ENCODE results near the gene NECAB2.

NECAB2 gene

DNA sequence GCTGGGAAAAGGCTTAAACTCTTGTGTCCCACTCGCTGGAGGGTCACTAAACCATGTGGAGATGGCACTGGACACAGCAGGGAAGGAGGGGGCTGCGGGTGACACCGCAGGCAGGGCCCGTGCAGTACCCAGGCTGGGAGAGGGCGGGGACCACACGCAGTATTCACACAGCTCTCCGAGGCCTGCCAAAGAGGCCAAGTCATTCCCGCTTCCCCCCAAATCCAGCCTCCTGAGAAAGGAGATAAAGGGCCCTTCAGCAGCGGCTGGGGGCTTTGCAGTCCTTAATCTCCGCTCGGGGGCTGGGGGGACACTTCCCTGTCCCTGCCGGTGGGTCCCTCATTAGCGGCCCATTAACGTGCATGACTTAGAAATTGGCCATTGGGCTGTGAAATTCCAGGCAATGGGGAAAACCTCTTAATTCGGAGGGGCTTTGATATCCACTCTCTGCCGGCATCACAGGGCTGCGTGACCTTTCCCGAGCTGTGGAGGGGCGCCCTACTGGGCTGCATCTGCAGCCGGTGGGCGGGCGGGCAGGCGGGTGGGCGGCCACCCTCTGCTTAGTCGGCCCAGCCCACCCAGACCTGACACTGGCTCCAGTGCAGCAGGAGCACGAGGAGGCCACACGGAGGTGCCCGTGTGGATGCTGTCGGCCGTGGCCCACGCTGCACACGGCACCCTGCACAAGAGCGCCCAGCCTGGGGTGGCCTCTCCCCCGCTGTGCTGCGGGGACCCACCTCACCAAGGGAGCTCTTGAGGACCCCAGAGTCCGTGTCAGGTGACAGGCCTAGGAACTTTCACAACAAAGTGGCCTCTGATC is 77.2 kb downstream of the NECAB2 start:
- no peak for DNase-seq (ENCODE audit: low read depth in 3 of 3)

DNA sequence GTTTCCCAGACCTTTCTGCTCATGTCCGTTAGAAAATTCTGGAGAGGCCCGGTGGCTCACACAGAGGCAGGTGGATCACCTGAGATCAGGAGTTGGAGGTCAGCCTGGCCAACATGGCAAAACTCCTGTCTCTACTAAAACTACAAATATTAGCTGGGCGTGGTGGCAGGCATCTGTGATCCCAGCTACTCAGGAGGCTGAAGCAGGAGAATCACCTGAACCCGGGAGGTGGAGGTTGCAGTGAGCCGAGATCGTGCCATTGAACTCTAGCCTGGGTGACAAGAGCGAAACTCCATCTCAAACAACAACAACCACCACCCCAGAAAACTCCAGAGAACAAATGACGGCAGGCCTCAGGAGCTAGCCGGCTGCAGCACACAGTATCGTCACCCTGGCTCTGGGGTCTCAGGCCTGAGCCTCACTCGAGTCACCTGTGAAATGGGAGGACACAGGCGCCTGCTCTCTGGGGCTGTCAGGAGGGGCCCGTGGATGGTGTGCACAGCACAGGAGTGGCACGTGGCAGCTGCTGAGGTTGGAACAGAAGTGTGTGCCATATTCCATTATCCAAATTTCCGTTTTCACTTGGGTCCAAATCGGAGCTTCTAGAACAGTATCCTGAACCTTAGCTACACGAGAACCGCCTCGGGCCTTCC is 77.9 kb downstream of the NECAB2 start:
- DNase-seq (ENCODE audit: low read depth in 3 of 3) = no peak

GRCh38 chr16:84047206-84047605 is 79.2 kb downstream of the NECAB2 start:
- DNase-seq (ENCODE audit: low read depth in 3 of 3) = no peak

DNA sequence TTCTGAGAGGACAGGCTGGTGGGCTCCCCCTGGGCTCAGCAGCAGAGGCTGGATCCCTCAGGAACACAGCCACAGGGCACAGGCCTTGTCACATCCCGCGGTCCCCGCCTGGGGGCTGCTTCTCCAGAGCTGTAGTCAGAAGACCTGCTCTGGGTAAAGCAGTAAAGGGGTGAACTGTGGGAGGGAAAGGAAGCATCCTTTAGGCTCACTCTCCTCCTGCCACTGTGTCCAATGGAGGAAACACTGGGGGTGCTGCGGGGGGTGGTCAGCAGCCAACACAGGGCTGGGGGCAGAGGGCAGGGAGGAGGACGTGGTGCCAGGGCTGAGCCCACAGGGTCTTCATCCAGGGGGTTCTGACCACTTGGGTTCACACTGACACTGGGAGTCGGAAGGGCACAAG is 79.6 kb downstream of the NECAB2 start:
- no peak for DNase-seq (ENCODE audit: low read depth in 3 of 3)

GRCh38 chr16:84048270-84048669 is 80.2 kb downstream of the NECAB2 start:
- no peak for DNase-seq (ENCODE audit: low read depth in 3 of 3)

DNA sequence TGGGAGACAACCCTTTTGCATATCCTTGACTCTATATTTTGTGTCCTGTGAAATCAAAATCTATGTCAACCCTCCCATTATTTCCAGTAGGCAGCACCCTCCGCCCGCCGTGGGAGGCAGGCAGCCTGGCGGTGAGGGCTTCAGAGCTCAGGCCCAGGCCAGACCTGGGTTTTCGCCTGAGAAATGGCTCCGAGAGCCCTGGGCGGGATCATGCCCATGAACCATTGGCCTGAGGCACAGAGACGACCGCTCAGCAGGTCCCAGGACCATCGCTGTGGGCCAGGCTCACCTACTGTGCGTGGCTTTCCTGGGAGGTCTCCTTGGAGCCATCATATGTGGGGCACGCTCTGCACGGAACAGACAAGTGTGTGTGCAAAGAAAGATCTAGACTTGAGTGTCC is 80.8 kb downstream of the NECAB2 start:
- no peak for DNase-seq (ENCODE audit: low read depth in 3 of 3)

DNA sequence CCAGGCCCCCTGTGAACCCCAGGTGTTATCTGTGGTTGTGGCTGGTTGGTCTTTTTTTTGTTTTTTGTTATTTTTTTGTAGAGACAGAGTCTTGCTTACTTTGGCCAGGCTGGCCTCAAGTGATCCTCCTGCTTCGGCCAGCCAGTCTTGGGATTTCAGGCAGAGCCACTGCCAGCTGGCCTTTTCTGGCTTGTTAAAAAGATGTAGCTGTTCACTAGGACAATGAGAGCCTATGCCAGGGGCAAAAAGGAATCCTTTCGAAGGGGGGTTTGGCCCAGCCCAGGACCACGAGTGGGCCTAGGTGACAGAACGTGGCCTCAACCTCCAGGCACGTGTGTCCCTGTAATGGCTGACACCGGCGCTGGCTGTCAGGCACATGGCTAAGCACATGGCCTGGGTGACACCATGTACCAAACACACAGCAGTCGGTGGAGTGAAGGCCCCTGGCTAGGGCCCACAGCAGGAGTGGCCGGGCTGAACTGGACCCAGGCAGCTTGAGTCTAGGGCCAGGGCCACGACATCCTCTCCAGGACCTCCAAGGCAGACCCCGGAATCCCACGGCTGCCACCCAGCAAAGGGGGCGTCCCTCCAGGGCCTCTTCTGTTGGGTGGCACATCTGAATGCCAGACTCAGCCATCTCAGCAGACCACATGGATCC is 81.5 kb downstream of the NECAB2 start:
- DNase-seq (ENCODE audit: low read depth in 3 of 3) = no peak

DNA sequence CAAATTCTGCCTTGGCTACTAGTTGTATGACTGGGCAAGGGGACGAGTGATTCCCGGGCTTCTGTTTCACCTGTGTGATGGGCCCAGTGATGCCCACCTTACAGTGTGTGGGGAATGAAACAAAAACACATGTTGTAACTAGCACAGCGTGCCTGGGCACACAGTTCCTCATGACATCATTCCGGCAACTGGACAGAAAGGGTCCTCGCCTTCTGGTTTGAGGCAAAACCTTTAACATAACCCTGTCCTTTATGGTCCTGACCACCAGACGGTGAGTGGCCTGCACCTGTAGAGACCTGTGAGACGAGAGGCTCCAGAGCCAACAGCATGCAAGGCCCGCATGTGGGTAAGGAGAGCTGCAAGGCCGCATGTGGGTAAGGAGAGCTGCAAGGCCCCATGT is 82.3 kb downstream of the NECAB2 start:
- DNase-seq (ENCODE audit: low read depth in 3 of 3) = no peak

DNA sequence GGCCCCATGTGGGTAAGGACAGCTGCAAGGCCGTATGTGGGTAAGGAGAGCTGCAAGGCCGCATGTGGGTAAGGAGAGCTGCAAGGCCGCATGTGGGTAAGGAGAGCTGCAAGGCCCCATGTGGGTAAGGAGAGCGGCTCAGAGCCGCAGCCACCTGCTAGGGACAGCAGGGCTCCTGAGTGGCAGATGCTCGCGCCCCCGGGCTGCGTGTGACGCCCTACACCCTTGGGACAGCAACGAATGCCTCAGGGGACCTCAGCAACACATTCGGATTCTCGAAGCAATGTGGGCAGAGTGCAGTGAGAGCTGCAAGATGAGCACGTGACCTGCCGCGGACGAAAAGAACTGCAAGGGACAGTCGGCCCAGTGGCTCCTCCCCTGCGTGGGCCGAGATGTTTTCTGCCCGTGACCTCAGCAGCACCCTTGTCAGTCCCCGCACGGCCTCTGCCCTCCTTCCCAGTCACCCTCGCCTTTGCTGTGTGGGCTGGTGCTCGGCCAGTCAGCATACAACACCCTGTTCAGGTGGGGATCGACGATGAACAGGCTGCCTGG is 84.1 kb downstream of the NECAB2 start:
- no peak for DNase-seq (ENCODE audit: low read depth in 3 of 3)

Data from stimulated activated CD4-positive, alpha-beta T cell treated with anti-CD3 and anti-CD28 coated beads, TNF-alpha, amount 100 ng/mL, for 24 hours (primary cell).